K562 (cell line): ENCODE measurements around the gene HAGHL.

Experiments
- CTCF ChIP-seq, 3 experiments: IDR thresholded peaks in 2 of 3; conservative IDR thresholded peaks in 1 of 3; 2 replicates each; pipeline ENCODE4 v1.5.1; 2011 to 2012; ENCODE audit warnings: low read length in 3 of 3, mild to moderate bottlenecking in 3 of 3, control low read depth in 2 of 3, improper control_type of control experiment in 1 of 3, inconsistent platforms in 1 of 3, low read depth in 1 of 3, mixed read lengths in 1 of 3, moderate library complexity in 1 of 3; ENCODE audit not compliant: insufficient read depth in 2 of 3
- EZH2 ChIP-seq: IDR thresholded peaks from 2 replicates; pipeline ENCODE4 v1.6.1; 2012; ENCODE audit warnings: low read depth, mild to moderate bottlenecking, inconsistent platforms, low read length, borderline replicate concordance
- HOMEZ ChIP-seq: fragments of 250-450 bp; sonication (Bioruptor Pico); IDR thresholded peaks from 2 replicates; pipeline ENCODE4 v1.4.0; 2020; ENCODE audit warnings: mild to moderate bottlenecking, moderate library complexity
- MXI1 ChIP-seq: IDR thresholded peaks from 2 replicates; pipeline ENCODE4 v1.6.1; 2011; ENCODE audit warnings: low read depth, mild to moderate bottlenecking, improper control_type of control experiment, low read length
- ZNF3 ChIP-seq: fragments of 250-450 bp; sonication (Bioruptor Pico); IDR thresholded peaks from 2 replicates; pipeline ENCODE4 v1.5.0; 2021; ENCODE audit warnings: mild to moderate bottlenecking, moderate library complexity
- TF ChIP-seq, protein P1 (sequence below): sonication (generic); formaldehyde crosslinking; IDR thresholded peaks from 2 replicates; pipeline ENCODE4 v1.9.0; 2022; ENCODE audit warnings: mild to moderate bottlenecking, missing genetic modification reagents
- TF ChIP-seq, protein P2 (sequence below), 2 experiments: fragments of 450-650 bp; formaldehyde crosslinking in 1 of 2; IDR thresholded peaks; 2 replicates each; pipeline versions ENCODE4 v1.4.0 to v1.6.1; 2014 to 2020; ENCODE audit warnings: mild to moderate bottlenecking in 2 of 2, borderline replicate concordance in 1 of 2, low read depth in 1 of 2

GRCh38 chr16:689175-689897 is 37.6 kb upstream of the HAGHL start:
- TF ChIP-seq ZNF3, result no peak
- TF ChIP-seq CTCF (IDR thresholded peaks at IDR 0.05 in 2 of 3, conservative IDR thresholded peaks at IDR 0.05 in 1 of 3; ENCODE audit: insufficient read depth in 2 of 3, low read depth in 1 of 3, low read length in 3 of 3), result no peak
- TF ChIP-seq HOMEZ (CRISPR knock-in tag), result no peak
- TF ChIP-seq, protein P1, sequence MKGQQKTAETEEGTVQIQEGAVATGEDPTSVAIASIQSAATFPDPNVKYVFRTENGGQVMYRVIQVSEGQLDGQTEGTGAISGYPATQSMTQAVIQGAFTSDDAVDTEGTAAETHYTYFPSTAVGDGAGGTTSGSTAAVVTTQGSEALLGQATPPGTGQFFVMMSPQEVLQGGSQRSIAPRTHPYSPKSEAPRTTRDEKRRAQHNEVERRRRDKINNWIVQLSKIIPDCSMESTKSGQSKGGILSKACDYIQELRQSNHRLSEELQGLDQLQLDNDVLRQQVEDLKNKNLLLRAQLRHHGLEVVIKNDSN (CRISPR knock-in tag), result no peak; the same call in 1 of the 2 replicates
- no peak for TF ChIP-seq EZH2
- TF ChIP-seq MXI1, result no peak
- TF ChIP-seq, protein P2, sequence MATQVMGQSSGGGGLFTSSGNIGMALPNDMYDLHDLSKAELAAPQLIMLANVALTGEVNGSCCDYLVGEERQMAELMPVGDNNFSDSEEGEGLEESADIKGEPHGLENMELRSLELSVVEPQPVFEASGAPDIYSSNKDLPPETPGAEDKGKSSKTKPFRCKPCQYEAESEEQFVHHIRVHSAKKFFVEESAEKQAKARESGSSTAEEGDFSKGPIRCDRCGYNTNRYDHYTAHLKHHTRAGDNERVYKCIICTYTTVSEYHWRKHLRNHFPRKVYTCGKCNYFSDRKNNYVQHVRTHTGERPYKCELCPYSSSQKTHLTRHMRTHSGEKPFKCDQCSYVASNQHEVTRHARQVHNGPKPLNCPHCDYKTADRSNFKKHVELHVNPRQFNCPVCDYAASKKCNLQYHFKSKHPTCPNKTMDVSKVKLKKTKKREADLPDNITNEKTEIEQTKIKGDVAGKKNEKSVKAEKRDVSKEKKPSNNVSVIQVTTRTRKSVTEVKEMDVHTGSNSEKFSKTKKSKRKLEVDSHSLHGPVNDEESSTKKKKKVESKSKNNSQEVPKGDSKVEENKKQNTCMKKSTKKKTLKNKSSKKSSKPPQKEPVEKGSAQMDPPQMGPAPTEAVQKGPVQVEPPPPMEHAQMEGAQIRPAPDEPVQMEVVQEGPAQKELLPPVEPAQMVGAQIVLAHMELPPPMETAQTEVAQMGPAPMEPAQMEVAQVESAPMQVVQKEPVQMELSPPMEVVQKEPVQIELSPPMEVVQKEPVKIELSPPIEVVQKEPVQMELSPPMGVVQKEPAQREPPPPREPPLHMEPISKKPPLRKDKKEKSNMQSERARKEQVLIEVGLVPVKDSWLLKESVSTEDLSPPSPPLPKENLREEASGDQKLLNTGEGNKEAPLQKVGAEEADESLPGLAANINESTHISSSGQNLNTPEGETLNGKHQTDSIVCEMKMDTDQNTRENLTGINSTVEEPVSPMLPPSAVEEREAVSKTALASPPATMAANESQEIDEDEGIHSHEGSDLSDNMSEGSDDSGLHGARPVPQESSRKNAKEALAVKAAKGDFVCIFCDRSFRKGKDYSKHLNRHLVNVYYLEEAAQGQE (IDR thresholded peaks at IDR 0.05; ENCODE audit: borderline replicate concordance), result no peak
- TF ChIP-seq, protein P2 (CRISPR knock-in tag; IDR thresholded peaks at IDR 0.05; ENCODE audit: low read depth), result no peak
